ENCODE results near the gene TSN.

- no peak for TF ChIP-seq POLR2AphosphoS5 (IDR thresholded peaks at IDR 0.05; ENCODE audit: borderline replicate concordance, low read depth, low read length)
- no peak for TF ChIP-seq EZH2 (IDR thresholded peaks at IDR 0.05)
These were observed 14.0 kb upstream of the TSN start for GRCh38 chr2:121741450-121741849.

All from SK-N-MC (cell line).